GM18517 (cell line): ENCODE data around the gene COMP.
"Not testable (repeated sequence)": the region's sequence is repeated elsewhere in the genome, so short reads cannot be mapped to it uniquely, and the experiment has no call there.

Experiments
- ATAC-seq: cut with Tn5 transposase; IDR thresholded peaks from one replicate; pipeline ENCODE4 v1.9.1; 2021; ENCODE audit warnings: mild to moderate bottlenecking, moderate library complexity; ENCODE audit not compliant: unreplicated experiment

The COMP gene

DNA sequence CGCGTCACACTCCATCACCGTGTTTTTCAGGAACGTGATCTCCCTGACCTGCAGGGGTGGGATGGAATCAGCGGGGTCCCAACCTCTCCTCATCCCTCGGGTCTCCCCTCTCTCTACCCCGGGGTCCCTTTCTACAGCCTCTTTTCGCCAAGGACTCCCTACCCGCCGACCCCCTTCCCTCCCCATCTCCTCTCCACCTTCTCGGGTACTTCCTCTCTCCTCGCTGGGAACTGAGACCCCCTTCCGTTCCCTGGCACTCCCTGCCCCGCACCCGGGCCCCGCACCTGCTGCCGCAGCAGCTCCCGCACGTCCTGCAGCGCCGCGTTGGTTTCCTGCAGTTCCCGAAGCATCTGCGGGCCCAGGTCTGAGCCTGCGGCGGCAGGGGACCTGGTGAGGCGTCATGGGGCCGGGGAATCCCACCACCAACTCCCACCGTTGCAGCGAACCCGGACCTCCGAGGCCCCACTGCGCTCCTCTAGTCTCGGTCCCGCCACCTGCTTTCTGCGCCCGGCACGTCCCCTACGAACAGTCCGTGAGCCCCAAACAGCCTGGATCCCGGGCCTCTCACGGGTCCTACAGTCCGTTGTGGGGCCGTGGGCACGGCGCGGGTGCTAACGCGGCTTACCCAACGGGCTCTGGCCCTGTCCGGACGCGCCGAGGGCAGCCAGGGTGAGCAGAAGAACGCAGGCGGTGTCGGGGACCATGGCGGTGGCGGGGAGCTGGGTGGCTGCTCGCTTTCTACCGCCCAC, at the start of gene COMP:
COMP (minus strand) TSS at position 740 of the 749 bp plus-strand sequence; CDS start at position 704, 36 bp downstream.
- ATAC-seq: no peak

GRCh38 chr19:18840288-18841267, 49.5 kb upstream of the COMP start:
- no peak for ATAC-seq

- ATAC-seq: no peak
These were observed 48.6 kb upstream of the COMP start for GRCh38 chr19:18839465-18840287.

DNA sequence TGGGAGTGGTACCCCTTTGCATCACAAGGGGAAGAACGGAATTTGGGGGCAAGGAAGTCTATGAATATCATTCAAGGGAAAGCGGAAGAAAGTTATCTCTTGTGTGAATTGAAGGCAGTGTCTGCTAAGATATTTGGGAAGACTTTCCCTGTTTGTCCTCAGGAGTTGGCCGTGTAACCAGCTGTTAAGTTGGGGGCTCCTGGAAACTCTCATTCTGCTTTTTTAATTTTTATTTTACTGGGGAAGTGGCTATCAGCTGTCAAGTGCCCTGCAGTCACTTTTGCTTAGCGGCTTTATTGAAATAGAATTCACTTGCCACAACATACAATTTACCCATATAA, 43.5 kb upstream of the COMP start:
- ATAC-seq: no peak

DNA sequence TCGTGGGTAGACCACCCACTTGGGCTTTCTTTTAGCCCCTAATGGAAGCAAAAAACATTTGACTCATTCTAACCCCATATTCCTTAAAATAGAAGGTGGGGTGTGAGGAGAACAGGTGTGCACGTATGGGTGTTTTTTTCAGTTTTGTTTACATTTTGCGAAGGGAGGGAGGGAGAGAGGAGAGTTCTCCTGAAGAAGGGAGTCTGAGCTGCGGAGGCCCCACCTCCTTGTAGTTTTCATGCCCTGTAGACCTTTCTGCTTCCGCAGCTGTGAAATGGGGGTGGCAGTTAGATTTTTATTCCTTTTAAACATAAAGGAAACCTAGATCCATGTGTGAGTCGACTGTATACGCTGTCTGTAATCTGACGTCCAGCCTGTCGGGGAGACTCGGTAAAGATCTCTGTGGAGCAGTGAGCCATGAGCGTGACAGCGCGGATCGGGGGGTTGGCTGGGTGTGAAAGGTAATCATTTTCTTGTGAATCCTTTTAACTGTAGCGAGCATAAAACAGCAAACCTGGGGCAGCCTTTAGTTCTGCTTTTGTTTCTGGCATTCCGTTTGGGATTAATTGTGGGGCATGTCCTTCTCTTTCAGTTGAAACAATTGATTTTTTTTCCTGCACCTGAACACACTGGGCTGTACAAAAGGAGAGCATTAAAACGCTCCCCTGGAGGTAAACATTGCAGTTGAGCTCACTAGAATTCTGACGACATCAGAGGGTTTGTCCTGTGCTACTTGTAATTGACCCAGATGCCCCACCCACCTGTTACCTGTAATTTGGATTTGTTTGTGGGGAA, 42.9 kb upstream of the COMP start:
- no peak for ATAC-seq

DNA sequence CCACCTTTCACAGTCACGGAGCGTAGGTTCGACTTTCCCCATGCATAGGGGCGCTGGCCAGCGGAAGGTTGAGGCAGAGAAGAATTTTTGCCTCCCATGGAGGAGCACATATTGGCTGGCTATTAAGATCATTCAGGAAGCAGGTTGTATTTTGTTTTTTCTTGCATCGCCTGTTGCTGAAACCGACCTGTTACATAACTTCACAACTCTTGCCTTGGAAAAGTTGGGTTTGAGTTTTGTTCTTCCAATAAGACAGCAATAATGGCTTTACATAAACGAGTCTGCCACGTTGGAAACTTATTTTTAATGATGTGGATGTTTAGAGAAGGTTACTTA, 42.0 kb upstream of the COMP start:
- ATAC-seq: no peak

DNA sequence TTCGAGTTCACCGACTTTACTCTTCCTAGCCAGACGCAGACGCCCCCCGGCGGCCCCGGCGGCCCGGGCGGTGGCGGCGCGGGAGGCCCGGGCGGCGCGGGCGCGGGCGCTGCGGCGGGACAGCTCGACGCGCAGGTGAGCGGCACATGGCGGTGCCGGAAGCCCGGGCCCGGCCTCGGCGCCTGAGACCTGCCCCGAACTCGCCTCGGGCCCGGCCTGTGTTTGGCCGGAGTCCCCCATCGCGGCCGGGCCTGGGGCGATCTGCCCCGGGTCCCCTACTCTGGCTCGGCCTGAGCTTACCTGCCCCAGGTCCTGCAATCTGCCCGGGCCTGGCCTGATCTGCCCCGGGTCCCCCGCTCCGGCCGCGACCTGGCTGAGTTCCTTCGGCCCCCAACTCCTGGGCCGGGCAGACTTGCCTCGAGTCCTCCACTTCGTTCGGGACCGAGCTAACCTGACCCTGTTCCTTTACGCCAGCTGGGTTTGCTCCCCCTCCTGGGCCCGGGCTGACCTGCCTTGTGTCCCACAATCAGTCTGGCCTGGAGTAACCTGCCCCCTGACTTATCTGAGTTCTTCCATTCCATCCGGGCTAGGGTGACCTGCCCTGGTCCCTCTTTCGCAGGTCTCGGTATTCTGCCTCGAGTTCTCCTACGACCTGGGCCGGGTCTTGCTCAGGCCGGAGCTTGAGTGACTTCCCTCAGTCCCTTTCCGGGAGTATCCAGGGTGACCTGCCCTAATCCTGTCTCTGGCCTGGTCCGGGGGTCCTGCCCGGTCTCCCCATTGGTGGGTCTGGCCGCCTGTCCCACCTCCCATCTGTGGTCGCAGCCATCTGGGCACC, 41.4 kb upstream of the COMP start:
- ATAC-seq: peak; percentile 12

GRCh38 chr19:18831524-18832305, 40.6 kb upstream of the COMP start, which contains the start of gene UPF1:
TSS of gene UPF1 (plus strand) at chr19:18831959. CDS start at chr19:18832210, 251 bp downstream.
- peak; percentile 69 for ATAC-seq

DNA sequence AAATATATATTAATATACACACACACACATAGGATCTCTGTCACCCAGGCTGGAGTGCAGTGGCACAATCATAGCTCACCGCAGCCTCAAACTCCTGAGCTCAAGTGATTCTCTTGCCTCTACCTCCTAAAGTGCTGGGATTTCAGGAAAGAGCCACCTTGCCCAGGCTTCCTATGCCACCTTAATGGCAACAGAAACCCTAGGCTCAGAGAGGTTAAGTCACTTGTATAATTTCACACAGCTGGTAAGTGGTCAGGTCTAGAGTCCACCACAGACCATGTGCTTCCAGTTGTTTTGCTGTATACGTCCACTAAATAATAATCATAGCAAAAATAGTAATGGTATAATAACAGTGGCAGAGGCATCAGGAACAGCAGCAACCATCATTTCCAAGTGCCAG, 39.4 kb upstream of the COMP start:
- no peak for ATAC-seq

DNA sequence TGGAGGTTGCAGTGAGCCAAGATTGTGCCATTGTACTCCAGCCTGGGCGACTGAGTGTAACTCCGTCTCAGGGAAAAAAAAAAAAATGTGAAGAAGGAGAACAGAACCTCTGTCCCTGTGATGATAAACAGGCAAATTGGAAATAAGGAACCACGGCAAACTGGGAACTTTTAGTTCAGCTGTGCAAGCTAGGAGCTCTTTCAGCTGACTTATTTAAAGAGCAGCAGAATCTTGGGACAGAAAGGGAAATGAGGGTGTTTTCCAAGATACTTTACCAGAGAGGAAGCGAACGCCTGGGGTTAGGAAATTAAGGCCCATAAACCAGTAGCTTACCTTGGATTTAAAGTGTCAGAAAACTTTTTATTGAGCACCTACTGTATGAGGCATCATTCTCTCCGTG, 37.7 kb upstream of the COMP start:
- no peak for ATAC-seq

- ATAC-seq: no peak
These were observed 26.5 kb upstream of the COMP start for GRCh38 chr19:18817574-18817973.

DNA sequence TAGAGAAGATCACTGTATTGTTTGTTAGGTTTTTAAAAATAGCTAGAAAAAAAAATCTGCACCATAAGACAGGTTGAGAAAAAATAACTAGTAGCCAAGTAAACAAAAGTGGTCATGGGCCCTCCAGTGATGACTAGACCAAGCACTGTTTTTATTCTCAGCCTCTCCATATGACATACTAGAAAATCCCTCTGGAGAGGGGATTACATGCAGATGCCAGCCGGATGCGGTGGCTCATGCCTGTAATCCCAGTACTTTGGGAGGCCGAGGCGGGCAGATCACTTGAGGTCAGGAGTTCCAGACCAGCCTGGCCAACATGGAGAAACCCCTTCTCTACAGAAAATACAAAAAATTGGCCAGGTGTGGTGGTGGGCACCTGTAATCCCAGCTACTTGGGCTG, 25.5 kb upstream of the COMP start:
- ATAC-seq: not testable (repeated sequence)

DNA sequence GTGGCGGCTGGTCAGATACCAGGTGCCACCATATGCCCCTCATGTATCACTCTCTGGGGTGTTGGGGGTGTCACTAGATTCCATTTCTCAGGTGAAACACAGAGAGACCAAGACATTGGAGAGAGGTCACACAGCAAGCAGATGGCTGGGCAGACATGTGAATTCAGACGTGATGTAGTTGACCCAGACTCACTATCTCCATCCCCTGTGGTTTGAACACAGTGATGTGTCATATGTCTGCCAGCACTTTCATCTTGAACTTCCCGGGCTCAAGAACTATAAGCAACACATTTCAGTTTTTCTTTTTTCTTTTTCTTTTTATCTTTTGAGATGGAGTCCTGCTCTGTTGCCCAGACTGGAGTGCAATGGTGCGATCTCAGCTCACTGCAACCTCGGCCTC, 24.6 kb upstream of the COMP start:
- ATAC-seq: no peak

DNA sequence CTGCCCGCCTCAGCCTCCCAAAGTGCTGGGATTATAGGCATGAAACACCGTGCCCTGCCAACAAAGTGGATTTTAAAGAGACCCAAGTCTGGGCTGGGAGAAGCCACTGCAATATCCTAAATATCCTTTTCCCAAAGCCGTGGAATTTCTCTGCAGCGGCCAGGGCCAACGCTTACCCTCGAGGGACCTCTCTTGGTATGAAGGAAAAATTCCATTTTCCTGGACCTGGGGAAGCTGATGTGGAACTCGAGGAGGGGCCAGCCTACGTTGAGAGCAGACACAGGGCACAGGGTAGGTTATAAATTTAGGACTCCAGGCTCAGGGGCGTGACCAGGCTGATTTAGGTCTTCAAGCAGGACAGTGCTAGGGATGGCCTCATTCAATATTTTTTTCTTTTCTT, 23.0 kb upstream of the COMP start:
- no peak for ATAC-seq

- not testable (repeated sequence) for ATAC-seq
These were observed 20.5 kb upstream of the COMP start for GRCh38 chr19:18811638-18812037.

GRCh38 chr19:18809149-18809868, 18.2 kb upstream of the COMP start:
- ATAC-seq: no peak

DNA sequence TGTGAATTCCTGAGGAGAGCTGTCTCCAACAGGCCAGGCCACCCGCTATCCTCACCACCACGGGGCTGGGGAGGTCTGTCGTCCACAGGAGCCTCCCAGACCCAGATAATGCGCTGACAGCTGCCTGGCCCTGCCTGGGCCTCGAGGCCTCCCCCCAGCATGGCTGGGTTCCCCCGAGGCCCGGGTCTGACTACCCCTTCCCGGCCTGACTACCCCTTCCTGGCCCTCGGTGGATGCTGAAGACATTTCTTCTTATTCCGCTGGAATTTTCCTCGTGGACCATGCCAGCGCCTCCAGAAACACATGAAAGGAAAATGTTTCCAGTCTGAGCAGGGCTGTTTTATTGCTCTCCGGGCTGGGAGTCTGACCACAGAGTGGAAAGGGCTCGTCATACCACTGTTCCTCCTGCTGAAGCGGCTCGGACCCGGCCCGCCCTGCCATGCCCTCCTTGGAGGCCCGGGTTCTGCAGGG, 16.8 kb upstream of the COMP start:
- no peak for ATAC-seq

DNA sequence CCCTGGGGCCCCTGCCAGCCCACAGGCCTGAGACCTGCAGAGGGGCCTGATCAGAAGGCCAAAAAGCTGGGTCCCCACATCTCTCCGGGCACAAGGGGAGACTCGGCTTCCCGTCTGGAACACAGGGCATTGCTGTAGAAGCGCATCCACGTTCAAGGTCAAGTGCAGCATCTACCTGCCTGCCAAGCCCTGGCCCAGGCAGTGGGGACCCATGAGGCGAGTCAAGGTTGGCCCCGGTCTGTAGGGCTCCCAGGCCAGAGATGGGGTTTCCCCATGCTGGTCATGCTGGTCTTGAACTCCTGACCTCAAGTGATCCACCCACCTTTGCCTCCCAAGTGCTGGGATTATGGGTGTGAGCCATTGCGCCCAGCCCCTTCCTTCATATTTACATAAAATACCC, 13.5 kb upstream of the COMP start:
- no peak for ATAC-seq
